NCI-H2196 treated with DMSO at 0.1 percent for 48 hours (cell line): ENCODE results near the gene CLDN4.
"Not testable (repeated sequence)": the region's sequence is repeated elsewhere in the genome, so short reads cannot be mapped to it uniquely, and the experiment has no call there.

Experiments used
- DNase-seq: peaks from one replicate; lab custom pipeline; 2025; ENCODE audit not compliant: unreplicated experiment; lab: John Stamatoyannopoulos, UW

Gene CLDN4

GRCh38 chr7:73830681-73831583 is at the start of gene CLDN4:
CLDN4 (plus strand) TSS chr7:73830996; CDS start chr7:73831202, 206 bp downstream.
- DNase-seq = peak; percentile 73

- DNase-seq = no peak
These were observed 44.2 kb upstream of the CLDN4 start for GRCh38 chr7:73786588-73786987.

- DNase-seq = not testable (repeated sequence)
These were observed 43.1 kb upstream of the CLDN4 start for GRCh38 chr7:73787786-73788048.

- DNase-seq = no peak
These were observed 41.7 kb upstream of the CLDN4 start for GRCh38 chr7:73789051-73789450.

- DNase-seq = not testable (repeated sequence)
These were observed 39.6 kb upstream of the CLDN4 start for GRCh38 chr7:73791170-73791690.

- DNase-seq = not testable (repeated sequence)
These were observed 35.6 kb upstream of the CLDN4 start for GRCh38 chr7:73795188-73795587.

- DNase-seq = not testable (repeated sequence)
These were observed 34.1 kb upstream of the CLDN4 start for GRCh38 chr7:73796656-73797055.

GRCh38 chr7:73797176-73797575 is 33.6 kb upstream of the CLDN4 start:
- DNase-seq = not testable (repeated sequence)

- no peak for DNase-seq
These were observed 31.3 kb upstream of the CLDN4 start for GRCh38 chr7:73799282-73800141.

GRCh38 chr7:73801577-73801976 is 29.2 kb upstream of the CLDN4 start:
- no peak for DNase-seq

GRCh38 chr7:73802459-73802858 is 28.3 kb upstream of the CLDN4 start:
- DNase-seq = no peak

GRCh38 chr7:73809467-73809951 is 21.3 kb upstream of the CLDN4 start:
- no peak for DNase-seq

- DNase-seq = no peak
These were observed 19.8 kb upstream of the CLDN4 start for GRCh38 chr7:73810998-73811360.

GRCh38 chr7:73811760-73812168 is 19.0 kb upstream of the CLDN4 start:
- DNase-seq = no peak

GRCh38 chr7:73812996-73813395 is 17.8 kb upstream of the CLDN4 start:
- no peak for DNase-seq

- no peak for DNase-seq
These were observed 15.4 kb upstream of the CLDN4 start for GRCh38 chr7:73815436-73815835.

- DNase-seq = no peak
These were observed 13.7 kb upstream of the CLDN4 start for GRCh38 chr7:73817121-73817520.

- DNase-seq = no peak
These were observed 10.8 kb upstream of the CLDN4 start for GRCh38 chr7:73820013-73820412.

- not testable (repeated sequence) for DNase-seq
These were observed 9.1 kb upstream of the CLDN4 start for GRCh38 chr7:73821597-73822285.

- DNase-seq = peak; percentile 88
These were observed 8.2 kb upstream of the CLDN4 start for GRCh38 chr7:73822319-73823173.
